Transverse colon (tissue), 4 donors: ENCODE measurements around the gene FCHSD1. TPM values are rescaled to one million over a fixed set of nuclear protein-coding genes. Genes with fewer than 3 reads are reported as not detected.

ENCODE experiments used
- DNase-seq: peaks from one replicate; pipeline ENCODE4 v3.0.0-alpha.2; 2019
- H3K27ac ChIP-seq, 4 donors: fragments of 200-600 bp; sonication (generic); 2 replicates each; pipeline ENCODE4 v1.5.1; 2016 to 2018; ENCODE audit warnings: inconsistent platforms in 4 of 4
- H3K27me3 ChIP-seq: fragments of 200-600 bp; sonication (generic); 2 replicates; pipeline ENCODE4 v1.5.1; 2017; ENCODE audit warnings: inconsistent platforms
- H3K36me3 ChIP-seq, 4 donors: fragments of 200-600 bp; sonication (generic); 2 replicates each; pipeline ENCODE4 v1.5.1; 2017 to 2019; ENCODE audit warnings: inconsistent platforms in 4 of 4
- H3K4me1 ChIP-seq, 4 donors: fragments of 200-600 bp; sonication (generic); 2 replicates each; pipeline ENCODE4 v1.5.1; 2017 to 2020; ENCODE audit warnings: inconsistent platforms in 4 of 4
- H3K4me3 ChIP-seq, 4 donors: fragments of 200-600 bp; sonication (generic); 1 replicate in 1 of 4; 2 replicates in 3 of 4; pipeline versions ENCODE4 v1.5.1 to v1.6.1; 2017 to 2019; ENCODE audit warnings: inconsistent platforms in 4 of 4
- H3K9me3 ChIP-seq, 2 donors: fragments of 200-600 bp; sonication (generic); 2 replicates each; pipeline ENCODE4 v1.5.1; 2017 to 2019; ENCODE audit warnings: inconsistent platforms in 2 of 2
- EP300 ChIP-seq: sonication (generic); formaldehyde crosslinking; IDR thresholded peaks from one replicate; pipeline ENCODE4 v1.6.1; 2017; ENCODE audit warnings: antibody characterized with exemption, low read depth
- POLR2A ChIP-seq: fragments of 450-650 bp; IDR thresholded peaks from one replicate; pipeline ENCODE4 v1.6.1; 2016; ENCODE audit warnings: antibody characterized with exemption, mild to moderate bottlenecking, moderate library complexity
- POLR2AphosphoS5 ChIP-seq, 3 donors: sonication (generic); formaldehyde crosslinking; IDR thresholded peaks; one replicate each; pipeline ENCODE4 v1.6.1; 2016; ENCODE audit warnings: antibody characterized with exemption in 3 of 3
- WGBS, 2 donors: methylation state at CpG; one replicate each; pipeline ENCODE4 v1.1.5; 2018; ENCODE audit warnings: low coverage in 1 of 2; 5-methylcytosine and 5-hydroxymethylcytosine counted together
- in situ Hi-C, 4 donors: fragments of 200-750 bp; cut with MboI; loops; one replicate each; pipeline versions ENCODE4 v1.15.0 to v1.15.1; 2017; ENCODE audit warnings: low sequenced_read_pairs in 3 of 4, low pct_ligation_motif_present in 1 of 4, low pct_unique_long_range_greater_than_20kb in 1 of 4
- intact Hi-C: fragments of 100-400 bp; cut with DNase I; formaldehyde crosslinking; loops from one replicate; pipeline ENCODE4 v1.15.1; 2023; ENCODE audit warnings: low total_unique reads
- total RNA-seq, 4 donors: library from RNA; depleted of rRNA; stranded (reverse); fragments of >200 nt; gene quantifications; one replicate each; pipeline ENCODE4 v1.1.0, GENCODE V29; 2016
- TF ChIP-seq, protein P1 (sequence below), 5 experiments: fragments of 200-600 bp in 3 of 5; fragments of 450-650 bp in 2 of 5; sonication (generic) in 3 of 5; IDR thresholded peaks; 1 replicate in 2 of 5; 2 replicates in 3 of 5; pipeline ENCODE4 v1.5.1; 2016 to 2017; ENCODE audit warnings: antibody characterized with exemption in 5 of 5, inconsistent platforms in 3 of 5, mild to moderate bottlenecking in 2 of 5, moderate library complexity in 1 of 5

FCHSD1 gene
- total RNA-seq, 4 donors from 2014 or later: 26.1 to 69.9 (median 43.1) TPM

DNA sequence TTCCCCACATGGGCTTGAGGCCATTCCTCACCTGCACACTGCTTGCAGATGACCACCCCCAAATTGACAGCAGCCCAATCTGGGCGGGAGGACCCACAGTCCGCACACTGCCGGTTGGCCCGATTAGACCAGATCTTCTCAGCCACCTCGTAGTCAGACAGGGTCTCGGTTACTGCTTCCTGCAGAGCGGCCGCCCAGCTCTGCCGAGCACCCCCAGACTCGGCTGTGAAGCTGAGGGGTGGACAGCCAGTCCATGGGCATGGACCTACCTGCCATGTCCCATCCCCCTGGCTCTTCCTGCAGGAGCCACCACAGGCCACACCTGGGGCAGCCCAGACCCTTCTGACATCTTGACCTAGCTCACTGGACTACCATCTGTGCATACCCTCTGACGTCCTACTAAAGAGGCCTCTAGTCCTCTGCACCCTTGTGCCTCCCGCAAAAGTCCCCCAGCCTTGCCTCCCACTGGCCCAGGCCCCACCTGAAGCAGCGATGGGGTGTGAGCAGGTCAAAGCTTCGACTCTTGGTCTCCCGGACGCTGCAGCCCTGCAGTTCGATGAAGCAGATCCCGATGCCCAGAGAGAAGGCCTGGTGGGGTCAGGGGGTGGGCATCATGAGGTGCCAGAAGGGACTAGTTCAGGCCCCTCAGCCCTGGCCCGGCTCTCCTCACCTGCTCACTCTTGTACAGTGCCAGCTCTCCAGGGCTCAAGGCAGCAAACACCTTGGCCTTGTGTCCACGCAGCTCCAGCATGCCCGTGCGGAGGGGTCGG lies 21.0 kb upstream of the FCHSD1 start:
- H3K4me3 ChIP-seq: no peak overlapping the region
- no peaks in the 10 kb centered on the region for H3K4me1 ChIP-seq
- TF ChIP-seq EP300 (no peak), POLR2AphosphoS5 (IDR thresholded peaks at IDR 0.05) (no peak), POLR2A (no peak)
- TF ChIP-seq, protein P1, sequence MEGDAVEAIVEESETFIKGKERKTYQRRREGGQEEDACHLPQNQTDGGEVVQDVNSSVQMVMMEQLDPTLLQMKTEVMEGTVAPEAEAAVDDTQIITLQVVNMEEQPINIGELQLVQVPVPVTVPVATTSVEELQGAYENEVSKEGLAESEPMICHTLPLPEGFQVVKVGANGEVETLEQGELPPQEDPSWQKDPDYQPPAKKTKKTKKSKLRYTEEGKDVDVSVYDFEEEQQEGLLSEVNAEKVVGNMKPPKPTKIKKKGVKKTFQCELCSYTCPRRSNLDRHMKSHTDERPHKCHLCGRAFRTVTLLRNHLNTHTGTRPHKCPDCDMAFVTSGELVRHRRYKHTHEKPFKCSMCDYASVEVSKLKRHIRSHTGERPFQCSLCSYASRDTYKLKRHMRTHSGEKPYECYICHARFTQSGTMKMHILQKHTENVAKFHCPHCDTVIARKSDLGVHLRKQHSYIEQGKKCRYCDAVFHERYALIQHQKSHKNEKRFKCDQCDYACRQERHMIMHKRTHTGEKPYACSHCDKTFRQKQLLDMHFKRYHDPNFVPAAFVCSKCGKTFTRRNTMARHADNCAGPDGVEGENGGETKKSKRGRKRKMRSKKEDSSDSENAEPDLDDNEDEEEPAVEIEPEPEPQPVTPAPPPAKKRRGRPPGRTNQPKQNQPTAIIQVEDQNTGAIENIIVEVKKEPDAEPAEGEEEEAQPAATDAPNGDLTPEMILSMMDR (IDR thresholded peaks at IDR 0.05): no peak
- in situ Hi-C loops: no loop called here
- H3K27ac ChIP-seq: no peak overlapping the region
- H3K9me3 ChIP-seq: no peaks in the 10 kb centered on the region
- 89% methylated on average over 19 of the region's 23 CpGs; no CpG with 5 or more reads in 1 of the 2 donors for WGBS, 2 donors
- no peaks in the 10 kb centered on the region for H3K27me3 ChIP-seq
- no peak for DNase-seq
- no peaks in the 10 kb centered on the region for H3K36me3 ChIP-seq
- intact Hi-C loops: no loop called here

DNA sequence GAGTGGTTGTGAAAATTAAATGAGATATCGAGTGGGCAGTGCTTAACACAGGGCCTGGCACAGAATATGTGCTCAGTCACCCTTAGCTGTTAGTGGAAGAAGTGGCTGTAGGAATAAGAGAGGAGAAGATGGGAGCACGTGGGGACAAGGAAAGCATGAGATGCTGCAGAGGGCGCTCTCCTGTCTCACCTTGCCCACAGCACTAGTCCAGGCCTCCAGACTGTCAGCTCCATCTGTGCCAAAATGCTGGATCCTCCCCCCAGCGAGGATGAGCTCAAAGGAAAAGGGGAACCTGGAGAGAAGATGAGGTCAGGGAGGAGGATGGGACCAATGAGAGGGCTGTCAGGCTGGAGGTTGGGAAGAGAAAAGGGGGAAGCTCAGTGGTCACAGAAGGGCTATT lies 18.3 kb upstream of the FCHSD1 start:
- intact Hi-C loops (no loop called here), in situ Hi-C loops (no loop called here)
- H3K36me3 ChIP-seq: no peaks in the 10 kb centered on the region
- H3K4me3 ChIP-seq: no peak overlapping the region
- no peaks in the 10 kb centered on the region for H3K27me3 ChIP-seq
- DNase-seq: no peak
- 68 to 79% methylated on average over 4 of the region's 4 CpGs for WGBS, 2 donors
- no peaks in the 10 kb centered on the region for H3K9me3 ChIP-seq
- no peak for TF ChIP-seq EP300
- TF ChIP-seq, protein P1 (IDR thresholded peaks at IDR 0.05): no peak
- no peak for TF ChIP-seq POLR2AphosphoS5 (IDR thresholded peaks at IDR 0.05)
- no peak for TF ChIP-seq POLR2A
- H3K4me1 ChIP-seq: peaks cover 0 to 5% (median 2%) of the 10 kb centered on the region in 4 donors
- H3K27ac ChIP-seq: no peak overlapping the region

DNA sequence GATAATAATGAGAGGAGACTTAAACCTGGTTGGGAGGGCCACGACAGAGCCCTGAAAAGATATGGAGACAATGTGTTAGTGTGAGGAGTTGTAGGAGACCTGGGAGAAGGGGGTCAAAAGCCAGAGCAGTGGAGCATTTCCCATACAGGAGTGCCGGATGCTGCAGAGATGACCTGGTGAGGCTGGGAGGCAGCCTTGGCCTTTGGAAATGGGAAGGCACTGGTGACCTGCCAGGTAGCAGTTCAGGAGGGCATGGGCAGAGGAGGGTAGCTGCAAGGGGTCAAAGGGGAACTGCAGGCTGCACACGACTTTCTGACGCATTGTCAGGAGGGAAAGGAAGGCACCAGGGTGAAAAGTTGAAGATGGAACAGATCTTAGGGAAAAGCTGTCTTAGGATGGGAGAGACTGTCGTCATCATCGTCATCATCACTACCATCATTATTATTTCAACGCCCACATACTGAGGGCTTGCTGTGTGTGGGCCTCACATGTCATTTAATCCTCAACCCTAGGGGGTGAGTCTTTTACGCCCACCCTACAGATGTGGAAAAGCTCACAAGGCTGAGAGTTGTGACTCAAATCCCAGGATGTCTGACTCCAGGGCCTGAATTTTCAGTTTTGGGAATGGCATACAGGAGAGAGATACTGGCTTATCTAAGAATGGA lies 17.5 kb upstream of the FCHSD1 start:
- in situ Hi-C loops: no loop called here
- TF ChIP-seq, protein P1 (IDR thresholded peaks at IDR 0.05): no peak
- no peak for TF ChIP-seq POLR2AphosphoS5 (IDR thresholded peaks at IDR 0.05)
- no peak for TF ChIP-seq POLR2A
- no peak for TF ChIP-seq EP300

DNA sequence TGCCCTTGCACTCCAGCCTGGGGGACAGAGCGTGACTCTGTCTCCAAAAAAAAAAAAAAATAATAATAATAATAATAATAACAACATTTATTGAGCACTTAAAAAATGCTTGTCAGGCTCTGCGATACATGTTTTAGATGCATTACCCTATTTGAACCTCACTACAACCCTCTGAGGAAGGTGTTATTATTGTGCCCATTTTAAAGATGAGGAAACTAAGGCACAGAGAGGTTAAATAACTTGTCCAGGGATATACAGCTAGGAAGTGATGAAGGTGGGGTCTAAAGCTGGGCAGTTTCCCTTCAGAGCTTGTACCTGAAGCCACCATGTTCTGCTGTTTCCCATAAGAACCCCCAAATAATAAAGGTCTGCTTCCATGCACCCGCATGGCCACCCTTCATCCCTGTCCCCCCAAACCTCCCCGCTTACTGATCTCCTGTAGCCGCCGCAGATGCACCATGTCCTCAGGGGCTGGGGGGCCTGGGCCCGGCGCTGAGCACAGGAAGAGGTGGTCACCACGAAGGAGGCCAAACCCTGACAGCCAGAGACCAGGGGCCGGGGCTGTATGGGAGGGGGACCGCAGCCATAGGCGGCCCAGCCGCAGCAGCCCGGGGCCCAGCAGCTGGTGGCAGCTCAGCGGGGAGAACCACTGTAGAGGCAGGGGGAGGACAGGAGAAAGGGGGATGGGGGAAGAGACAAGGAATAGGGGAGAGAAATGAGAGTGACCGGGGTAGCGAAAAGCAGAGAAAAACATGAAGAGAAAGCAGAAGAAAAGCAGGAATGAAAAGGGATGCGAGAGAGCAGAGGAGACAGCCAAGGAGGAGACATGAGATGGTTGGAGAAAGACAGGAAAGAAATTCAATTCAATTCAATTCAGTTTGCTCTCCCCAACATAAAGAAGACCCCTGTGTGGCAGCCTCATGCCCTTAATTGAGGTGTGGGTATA lies 15.1 kb upstream of the FCHSD1 start:
- in situ Hi-C loops (no loop called here), intact Hi-C loops (no loop called here)
- Histone ChIP-seq H3K9me3 (no peaks in the 10 kb centered on the region), H3K4me1 (peaks cover 0 to 5% (median 2%) of the 10 kb centered on the region in 4 donors), H3K27ac (no peak overlapping the region), H3K4me3 (no peak overlapping the region), H3K36me3 (no peaks in the 10 kb centered on the region), H3K27me3 (no peaks in the 10 kb centered on the region)
- TF ChIP-seq POLR2AphosphoS5 (IDR thresholded peaks at IDR 0.05): no peak
- no peak for TF ChIP-seq EP300
- TF ChIP-seq, protein P1 (IDR thresholded peaks at IDR 0.05): no peak
- no peak for TF ChIP-seq POLR2A
- DNase-seq: no peak
- 83 to 85% methylated on average over 6 to 18 of the region's 18 CpGs for WGBS, 2 donors

More for the DNA sequence above, 17.5 kb upstream of the FCHSD1 start:
- no peak overlapping the region for H3K4me3 ChIP-seq
- no peaks in the 10 kb centered on the region for H3K27me3 ChIP-seq
- WGBS, 2 donors: 75 to 83% methylated on average over 1 to 8 of the region's 8 CpGs
- H3K27ac ChIP-seq: no peak overlapping the region
- intact Hi-C loops: no loop called here
- DNase-seq: no peak
- H3K36me3 ChIP-seq: no peaks in the 10 kb centered on the region
- H3K9me3 ChIP-seq: no peaks in the 10 kb centered on the region
- H3K4me1 ChIP-seq: peaks cover 0 to 5% (median 2%) of the 10 kb centered on the region in 4 donors
